SW480 (cell line): Measurements from ENCODE around the gene SIRT2.
"Not testable (repeated sequence)": the region's sequence is repeated elsewhere in the genome, so short reads cannot be mapped to it uniquely, and the experiment has no call there.

Source experiments
- DNase-seq: peaks from one replicate; pipeline ENCODE4 v3.0.0-alpha.2; 2016; ENCODE audit warnings: low spot score

SIRT2 gene

DNA sequence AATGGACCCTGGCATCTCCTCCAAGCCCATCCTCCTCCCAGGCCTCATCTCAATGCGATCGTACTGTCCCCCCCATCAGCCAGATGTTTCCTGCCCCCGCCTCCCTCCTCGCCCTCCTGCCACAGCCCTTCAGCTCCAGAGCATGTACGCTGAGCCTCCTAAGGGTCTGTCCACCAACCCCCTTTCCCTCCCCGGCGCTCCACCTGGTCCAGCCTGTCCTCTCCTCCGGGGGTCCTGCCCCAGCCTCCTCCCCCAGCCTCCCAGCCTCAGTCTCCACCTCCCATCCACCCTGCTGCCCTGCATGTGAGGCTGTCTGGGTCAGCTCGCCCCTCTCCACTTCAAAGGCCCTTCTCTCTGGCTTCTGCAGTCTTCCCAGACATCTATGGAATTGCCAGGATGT is 4.5 kb downstream of the SIRT2 start:
- DNase-seq = no peak

DNA sequence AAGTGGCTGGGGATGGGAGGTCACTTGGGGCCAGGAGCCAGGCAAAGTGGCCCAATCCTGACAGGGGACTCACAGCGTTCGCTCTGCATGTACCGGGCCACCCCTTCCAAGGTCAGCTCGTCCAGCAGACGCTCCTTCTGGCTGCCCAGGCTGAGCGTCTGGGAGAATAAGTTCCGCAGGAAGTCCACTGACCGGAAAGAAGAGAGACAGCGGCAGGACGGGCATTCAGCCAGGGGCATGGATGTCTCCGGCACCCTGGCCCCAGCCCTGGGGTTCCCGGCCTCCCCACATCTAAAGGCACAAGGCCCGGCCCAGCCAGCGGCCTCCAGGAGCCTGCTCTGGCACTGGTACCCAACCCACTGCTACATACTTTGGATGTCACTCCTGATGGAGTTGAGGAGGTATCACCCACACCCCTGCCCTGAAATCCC is 6.1 kb downstream of the SIRT2 start:
- DNase-seq = no peak

DNA sequence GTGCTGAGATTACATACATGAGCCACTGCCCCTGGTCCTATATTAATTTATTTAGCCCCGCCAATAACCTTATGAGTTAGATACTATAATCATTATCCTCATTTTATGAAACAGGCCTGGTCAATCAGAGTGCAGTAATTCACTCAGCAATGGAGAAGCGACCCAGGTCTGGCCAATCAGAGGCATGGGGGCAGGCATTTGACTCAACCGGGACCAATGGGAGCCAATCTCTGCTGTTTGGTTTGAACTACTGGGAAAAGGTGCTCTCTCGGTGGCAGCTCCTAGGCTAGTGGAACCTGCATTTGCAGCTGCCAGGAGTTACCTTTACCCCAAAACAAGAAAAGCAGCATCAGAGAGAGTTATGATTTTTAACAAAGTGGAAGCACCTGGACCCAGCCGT is 6.6 kb downstream of the SIRT2 start:
- no peak for DNase-seq

- no peak for DNase-seq
These were observed 7.6 kb downstream of the SIRT2 start for GRCh38 chr19:38891771-38892170.

DNA sequence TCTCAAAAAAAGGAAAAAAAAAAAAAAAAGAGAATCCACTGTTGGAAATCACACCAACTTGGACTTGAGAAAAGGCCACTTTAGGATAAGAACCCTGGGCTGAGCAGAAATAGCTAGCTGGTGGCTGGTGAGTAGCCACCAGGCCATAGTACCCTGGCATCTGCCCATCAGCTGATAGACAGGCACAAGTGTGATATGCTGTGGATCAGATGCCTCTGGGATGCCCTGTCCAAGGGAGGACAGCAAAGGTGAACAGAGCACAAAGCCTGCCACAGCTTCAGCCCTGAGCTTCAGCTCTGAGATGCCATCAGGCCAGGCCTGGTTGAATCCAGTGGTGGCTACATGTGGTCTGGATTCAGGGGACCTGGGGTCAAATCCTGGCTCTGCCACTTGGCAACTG is 8.7 kb downstream of the SIRT2 start:
- DNase-seq = no peak

DNA sequence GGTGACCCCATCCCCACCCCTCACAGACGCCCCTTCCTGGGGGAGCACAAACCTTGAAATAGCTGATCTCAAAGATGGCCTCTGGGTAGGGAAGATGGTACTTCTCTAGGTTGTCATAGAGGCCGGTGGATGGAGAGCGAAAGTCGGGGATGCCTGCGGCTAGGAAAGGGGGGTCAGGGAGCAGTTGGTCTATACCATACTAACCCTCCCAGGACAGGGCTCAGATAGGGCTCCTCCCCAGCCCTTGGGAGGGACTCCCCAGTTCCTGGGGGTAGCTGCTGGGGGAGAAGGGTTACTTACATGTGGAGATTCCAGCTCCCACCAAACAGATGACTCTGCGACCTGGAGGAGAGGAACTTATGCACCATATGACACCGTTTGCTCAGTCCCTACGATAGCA is 9.6 kb downstream of the SIRT2 start:
- no peak for DNase-seq

GRCh38 chr19:38888876-38889275 is 10.5 kb downstream of the SIRT2 start:
- no peak for DNase-seq

DNA sequence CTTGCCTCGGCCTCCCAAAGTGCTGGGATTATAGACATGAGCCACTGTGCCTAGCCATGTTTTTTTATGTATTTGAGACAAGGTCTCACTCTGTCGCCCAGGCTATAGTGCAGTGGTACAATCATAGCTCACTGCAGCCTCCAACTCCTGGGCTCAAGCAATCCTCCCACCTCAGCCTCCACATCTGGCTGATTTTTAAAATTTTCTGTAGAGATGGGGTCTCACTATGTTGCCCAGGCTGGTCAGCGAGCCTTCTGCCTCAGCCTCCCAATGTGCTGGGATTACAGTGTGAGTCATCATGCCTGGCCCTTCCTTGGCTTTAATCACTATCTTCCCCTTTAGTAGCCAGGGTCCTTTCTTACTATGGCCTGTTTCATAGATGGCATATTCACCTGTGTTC is 14.7 kb downstream of the SIRT2 start:
- not testable (repeated sequence) for DNase-seq

DNA sequence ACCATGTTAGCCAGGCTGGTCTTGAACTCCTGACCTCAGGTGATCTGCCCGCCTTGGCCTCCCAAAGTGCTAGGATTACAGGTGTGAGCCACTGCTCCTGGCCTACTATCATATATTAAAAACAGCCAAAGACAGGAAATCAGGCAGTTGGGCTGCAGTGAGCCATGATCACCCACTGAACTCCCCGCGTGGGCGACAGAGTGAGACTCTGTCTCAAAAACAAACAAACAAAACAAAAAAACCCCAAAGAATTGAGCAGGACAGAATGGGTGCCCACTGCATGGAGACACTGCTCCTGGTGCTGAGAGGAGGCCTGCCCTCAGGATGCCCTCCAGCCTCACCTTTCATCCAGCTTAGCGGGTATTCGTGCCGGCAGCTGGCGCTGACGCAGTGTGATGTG is 16.1 kb downstream of the SIRT2 start:
- DNase-seq = no peak

GRCh38 chr19:38880882-38881609 is 18.4 kb downstream of the SIRT2 start:
- no peak for DNase-seq

GRCh38 chr19:38880076-38880881 is 19.1 kb downstream of the SIRT2 start:
- DNase-seq = no peak

DNA sequence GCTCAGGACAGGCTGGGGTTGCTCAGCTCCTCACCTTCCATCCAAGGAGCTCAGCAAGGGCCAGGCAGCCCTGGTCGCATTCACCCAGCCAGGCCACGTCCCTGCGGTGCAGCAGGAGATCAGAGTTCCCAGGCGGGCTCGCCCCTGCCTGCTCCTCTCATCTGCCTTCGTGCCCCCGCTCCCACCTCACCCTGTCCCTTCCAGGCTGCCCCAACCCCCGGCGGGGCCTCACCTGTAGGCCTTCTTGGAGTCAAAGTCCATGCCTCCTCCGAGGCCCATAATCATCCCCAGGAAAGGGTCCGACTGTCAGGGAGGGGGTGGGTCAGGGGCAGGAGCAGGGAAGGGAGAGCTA is 20.0 kb downstream of the SIRT2 start:
- DNase-seq = no peak

DNA sequence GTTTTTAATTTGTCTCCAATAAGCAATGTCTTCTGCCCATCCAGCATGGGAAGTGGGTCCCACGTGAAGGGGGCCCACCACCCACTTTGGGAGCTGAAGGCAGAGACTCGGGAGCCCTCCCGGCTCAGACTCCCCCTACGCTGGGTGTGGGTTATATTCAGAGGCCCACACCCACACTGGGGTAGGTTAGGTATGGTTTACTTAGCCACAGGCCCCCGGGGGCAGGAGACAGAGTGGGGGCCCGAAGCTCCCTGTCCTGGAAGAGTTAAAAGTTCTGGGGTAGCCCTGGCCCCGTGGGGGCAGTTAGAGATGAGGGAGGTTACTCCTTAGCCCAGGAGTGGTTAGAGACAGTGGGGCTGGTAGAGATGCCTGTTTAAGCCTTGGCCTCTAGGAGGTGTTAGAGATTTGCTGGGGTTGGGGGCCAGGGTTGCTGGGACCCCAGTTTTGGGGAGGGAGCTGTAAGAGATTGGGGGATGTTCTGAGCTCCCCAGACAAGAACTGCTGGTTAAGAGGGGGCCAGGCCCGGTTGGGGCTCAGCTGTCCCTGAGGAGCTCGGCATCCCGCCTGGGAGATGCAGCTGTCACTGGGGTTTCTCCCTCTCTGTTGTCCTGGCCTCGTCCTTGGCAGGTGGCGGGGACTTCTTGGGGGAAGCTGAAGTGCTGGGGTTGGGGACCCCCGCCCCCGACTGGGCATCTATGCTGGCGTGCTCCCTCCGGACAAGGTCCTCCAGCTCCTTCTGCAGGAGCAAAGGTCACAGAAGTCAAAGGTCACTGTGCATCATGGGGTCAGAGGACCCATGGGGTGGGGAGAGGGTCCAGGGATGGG is 20.6 kb downstream of the SIRT2 start:
- no peak for DNase-seq

DNA sequence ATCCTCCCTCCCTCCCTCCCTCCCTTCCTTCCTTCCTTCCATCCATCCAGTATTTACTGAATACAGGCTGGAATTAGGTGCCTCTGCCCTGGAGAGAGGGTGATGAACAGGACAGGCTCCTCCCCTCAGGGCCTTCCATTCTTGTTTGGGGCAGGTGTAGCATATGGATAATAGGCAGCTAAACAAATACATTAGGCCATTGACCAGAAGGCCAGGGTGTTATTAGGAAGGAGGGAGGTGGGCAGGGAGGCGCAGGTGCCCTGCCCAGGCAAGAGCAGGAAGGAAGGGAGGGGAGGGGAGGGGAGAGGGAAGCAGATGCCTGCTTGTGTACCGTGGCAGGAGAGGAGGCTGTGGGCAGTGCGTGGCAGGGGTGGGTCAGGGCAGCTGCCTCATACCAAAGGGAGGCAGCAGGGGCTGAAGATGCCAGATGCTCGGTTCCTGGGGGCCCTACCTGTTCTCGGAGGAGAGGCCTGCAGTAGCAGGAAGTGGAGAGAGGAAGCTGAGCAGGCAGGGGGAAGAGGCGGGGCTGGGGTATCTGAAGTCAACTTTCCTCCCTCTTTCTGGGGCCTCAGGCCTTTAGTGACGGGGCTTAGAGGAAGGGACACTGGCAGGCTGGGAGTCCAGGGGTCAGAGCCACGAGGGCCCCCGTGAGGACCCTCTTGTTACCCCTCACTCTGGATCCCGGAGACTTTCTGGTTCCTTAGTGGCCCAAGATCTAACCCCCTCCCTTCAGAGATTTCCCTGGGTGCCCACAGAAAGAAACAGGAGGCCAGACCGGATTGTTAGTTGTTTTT is 21.4 kb downstream of the SIRT2 start, which contains the start of gene RINL:
Gene RINL (minus strand): TSS at position 495 of the 794 bp plus-strand sequence. CDS start 1,533 bp downstream, outside the sequence.
- DNase-seq = peak; percentile 51

GRCh38 chr19:38875656-38876395 is 23.6 kb downstream of the SIRT2 start:
- DNase-seq = no peak

DNA sequence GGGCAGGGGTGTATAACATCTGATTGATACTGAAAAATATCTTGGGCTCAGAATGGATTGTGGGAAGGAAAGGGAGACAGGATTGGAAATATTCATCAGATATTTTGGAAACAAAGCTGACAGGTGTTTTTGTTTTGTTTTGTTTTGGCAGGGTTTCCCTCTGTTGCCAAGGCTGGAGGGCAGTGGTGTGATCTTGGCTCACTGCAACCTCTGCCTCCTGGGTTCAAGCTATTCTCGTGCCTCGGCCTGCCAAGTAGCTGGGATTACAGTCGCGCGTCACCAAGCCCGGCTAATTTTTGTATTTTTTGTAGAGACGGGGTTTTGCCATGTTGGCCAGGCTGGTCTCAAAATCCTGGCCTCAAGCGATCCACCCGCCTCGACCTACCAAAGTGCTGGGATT is 26.0 kb downstream of the SIRT2 start:
- not testable (repeated sequence) for DNase-seq

- no peak for DNase-seq
These were observed 28.8 kb downstream of the SIRT2 start for GRCh38 chr19:38870612-38871011.

DNA sequence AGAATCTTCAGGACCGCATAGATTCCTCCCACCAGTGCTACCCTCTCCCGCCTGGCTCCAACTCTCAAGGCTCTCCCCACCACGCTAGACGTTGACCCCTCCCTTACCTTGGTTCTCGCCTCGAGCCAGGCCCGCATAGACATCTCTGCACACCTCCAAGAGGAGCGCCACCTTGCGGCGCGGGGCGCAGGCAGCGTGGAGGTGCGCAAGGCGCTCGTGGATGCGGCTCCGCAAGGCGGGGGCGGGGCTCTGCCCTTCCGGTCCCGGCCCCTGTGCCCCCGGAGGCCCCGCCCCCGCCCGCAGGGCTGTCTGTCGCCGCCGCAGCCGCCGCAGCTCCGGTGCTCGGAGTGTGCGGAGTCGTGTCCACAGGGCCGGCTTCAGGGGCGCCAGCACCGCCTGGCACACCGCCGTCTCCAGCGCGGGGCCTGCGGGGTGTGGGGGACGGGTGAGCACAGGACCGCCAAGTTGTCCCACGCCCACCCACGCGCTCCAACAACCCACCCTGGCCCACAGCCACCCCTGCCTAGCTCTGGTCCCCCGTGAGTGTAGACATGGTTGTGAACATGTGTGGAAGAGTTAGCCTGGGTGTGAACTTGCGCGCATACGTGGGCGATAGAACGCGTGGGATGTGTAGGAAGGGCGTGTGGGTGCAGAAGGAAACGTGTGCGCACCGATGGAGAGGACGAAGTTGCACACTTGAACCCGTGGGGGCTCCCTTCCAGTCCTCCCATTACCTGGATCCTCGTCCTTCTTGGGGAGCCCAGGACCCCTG is 29.4 kb downstream of the SIRT2 start:
- peak; percentile 74 for DNase-seq

DNA sequence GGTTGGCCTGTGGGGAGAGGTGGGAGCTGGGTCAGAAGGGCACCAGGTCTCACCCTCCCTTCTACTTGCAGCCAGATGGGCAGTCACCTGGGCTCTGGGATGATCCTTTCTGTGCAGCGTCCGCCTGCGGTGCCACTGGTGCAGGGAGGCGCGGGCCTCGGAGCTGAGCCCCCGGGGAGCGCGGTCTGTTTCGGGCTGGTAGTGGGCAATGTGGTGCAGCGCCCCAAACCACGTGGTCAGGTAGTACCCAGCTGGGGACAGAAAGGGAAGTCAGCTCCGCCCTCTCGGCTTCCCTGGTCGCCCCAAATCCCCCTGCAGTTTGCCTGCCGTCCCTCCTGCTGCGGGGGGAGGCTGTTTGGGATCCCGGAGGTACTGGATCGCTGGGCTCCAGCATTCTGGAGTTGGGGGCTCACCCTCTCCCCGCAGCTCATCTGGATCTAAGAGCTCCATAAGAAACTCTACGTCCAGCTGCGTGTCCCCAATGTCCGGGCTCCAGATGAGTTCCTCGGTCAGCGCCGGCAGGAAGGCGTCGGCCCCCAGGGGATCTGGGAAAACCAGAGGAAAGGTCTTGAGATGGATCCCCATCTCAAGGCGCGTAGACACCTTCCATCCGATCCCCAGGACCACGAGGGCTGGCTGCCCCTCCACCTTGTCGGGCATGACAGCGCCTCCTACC is 30.1 kb downstream of the SIRT2 start:
- DNase-seq = no peak

- no peak for DNase-seq
These were observed 30.9 kb downstream of the SIRT2 start for GRCh38 chr19:38868551-38868950.
